K562 (cell line): Measurements from ENCODE around the gene NDOR1. TPM values are rescaled to one million over a fixed set of nuclear protein-coding genes. Genes with fewer than 3 reads are reported as not detected.

Experiments
- ARID4B ChIP-seq: sonication (generic); formaldehyde crosslinking; IDR thresholded peaks from 2 replicates; pipeline ENCODE4 v1.8.0; 2022; ENCODE audit warnings: mild to moderate bottlenecking, missing genetic modification reagents
- ATF1 ChIP-seq, 2 experiments: fragments of 450-650 bp in 1 of 2; IDR thresholded peaks; 2 replicates each; pipeline ENCODE4 v1.6.1; 2016; ENCODE audit warnings: missing compliant biosample characterization in 1 of 2, missing genetic modification characterization in 1 of 2
- ATF7 ChIP-seq: fragments of 450-650 bp; IDR thresholded peaks from 2 replicates; pipeline ENCODE4 v1.7.1; 2014; ENCODE audit warnings: mild to moderate bottlenecking, moderate library complexity
- CBX3 ChIP-seq, 2 experiments: IDR thresholded peaks; 1 replicate in 1 of 2; 2 replicates in 1 of 2; pipeline ENCODE4 v1.6.1; 2012; ENCODE audit warnings: inconsistent platforms in 2 of 2, low read length in 2 of 2, borderline replicate concordance in 1 of 2, control low read depth in 1 of 2
- CC2D1A ChIP-seq: fragments of 450-650 bp; IDR thresholded peaks from 2 replicates; pipeline ENCODE4 v1.6.1; 2017; ENCODE audit warnings: mild to moderate bottlenecking
- CEBPB ChIP-seq: fragments of 450-650 bp; IDR thresholded peaks from 2 replicates; pipeline ENCODE4 v1.6.1; 2016; ENCODE audit warnings: missing genetic modification characterization, missing compliant biosample characterization
- CTBP1 ChIP-seq: fragments of 450-650 bp; IDR thresholded peaks from 2 replicates; pipeline ENCODE4 v1.6.1; 2016; ENCODE audit warnings: borderline replicate concordance
- ESRRB ChIP-seq: fragments of 250-450 bp; sonication (Bioruptor Pico); IDR thresholded peaks from 2 replicates; pipeline ENCODE4 v1.5.0; 2020; ENCODE audit warnings: mild to moderate bottlenecking, moderate library complexity, borderline replicate concordance
- HMGXB4 ChIP-seq: sonication (generic); formaldehyde crosslinking; IDR thresholded peaks from 2 replicates; pipeline ENCODE4 v1.8.1; 2023; ENCODE audit warnings: mild to moderate bottlenecking, missing genetic modification reagents
- KDM1A ChIP-seq, 2 experiments: fragments of 450-650 bp; IDR thresholded peaks; 2 replicates each; pipeline ENCODE4 v1.6.1; 2016; ENCODE audit warnings: mild to moderate bottlenecking in 2 of 2
- MIER1 ChIP-seq: fragments of 450-650 bp; IDR thresholded peaks from 2 replicates; pipeline ENCODE4 v1.6.1; 2016; ENCODE audit warnings: antibody characterized with exemption, mild to moderate bottlenecking, low read depth
- NEUROD1 ChIP-seq: fragments of 150-350 bp; IDR thresholded peaks from 2 replicates; pipeline ENCODE4 v1.6.1; 2014; ENCODE audit warnings: borderline replicate concordance, low read length, low read depth; ENCODE audit not compliant: partially characterized antibody
- OTX1 ChIP-seq: fragments of 450-650 bp; formaldehyde crosslinking; IDR thresholded peaks from 2 replicates; pipeline ENCODE4 v1.4.0; 2022; ENCODE audit warnings: mild to moderate bottlenecking
- RCOR1 ChIP-seq, 2 experiments: IDR thresholded peaks; 2 replicates each; pipeline ENCODE4 v1.6.1; 2012; ENCODE audit warnings: low read depth in 2 of 2, low read length in 2 of 2, borderline replicate concordance in 1 of 2, improper control_type of control experiment in 1 of 2
- THAP7 ChIP-seq: fragments of 250-450 bp; sonication (Bioruptor Pico); IDR thresholded peaks from 2 replicates; pipeline ENCODE4 v1.5.0; 2021
- ZNF518B ChIP-seq: fragments of 250-450 bp; sonication (Bioruptor Pico); IDR thresholded peaks from 2 replicates; pipeline ENCODE4 v1.5.0; 2021; ENCODE audit warnings: mild to moderate bottlenecking, moderate library complexity
- ZNF699 ChIP-seq: fragments of 250-450 bp; sonication (Bioruptor Pico); IDR thresholded peaks from 2 replicates; pipeline ENCODE4 v1.8.0; 2021; ENCODE audit warnings: mild to moderate bottlenecking, moderate library complexity; ENCODE audit not compliant: insufficient replicate concordance
- polyA plus RNA-seq, 8 experiments: library from polyadenylated mRNA; depleted of rRNA in 4 of 8; stranded (reverse) in 5 of 8; unstranded in 3 of 8; fragments of >200 nt; fragmentation: Nextera tagmentation in 2 of 8; fragmentation: Illumina TruSeq in 1 of 8; extraction: Ambion mirVana in 2 of 8; extraction: Trizol in 1 of 8; gene quantifications; 2 replicates each; pipeline versions ENCODE4 v1.2.1 to v1.2.3, GENCODE V29; 2011 to 2014; ENCODE audit warnings: inconsistent platforms in 1 of 8, missing spikeins in 1 of 8
- total RNA-seq, 7 experiments: library from RNA; depleted of rRNA in 6 of 7; stranded (reverse); fragments of >200 nt in 6 of 7; fragmentation: Illumina TruSeq in 2 of 7; extraction: Trizol in 2 of 7; gene quantifications; 2 replicates each; pipeline versions ENCODE4 v1.2.1 to v1.2.3, GENCODE V29; 2011 to 2021; ENCODE audit warnings: low replicate concordance in 1 of 7

Gene NDOR1
- total and polyA plus RNA-seq, 9 of the 15 experiments (the other 6 are each of a cell fraction or from before 2014, with no cell fraction given) = 0.06 to 36.9 (median 6.9) TPM

- TF ChIP-seq ARID4B (CRISPR knock-in tag) (no peak), ESRRB (CRISPR knock-in tag) (no peak), NEUROD1 (no peak), ZNF699 (CRISPR knock-in tag) (peak; percentile 9), THAP7 (CRISPR knock-in tag) (no peak), CC2D1A (no peak), HMGXB4 (CRISPR knock-in tag) (no peak), ATF1 (CRISPR knock-in tag; IDR thresholded peaks at IDR 0.05) (no peak), ATF1 (tag; IDR thresholded peaks at IDR 0.05) (no peak), KDM1A (IDR thresholded peaks at IDR 0.05) (peak in 1 of 2 experiments; percentile 31; a peak in 1 of 4 replicates), MIER1 (no peak), ZNF518B (CRISPR knock-in tag) (no peak), CTBP1 (peak; percentile 68), OTX1 (no peak), CEBPB (no peak), ATF7 (no peak), RCOR1 (IDR thresholded peaks at IDR 0.05; ENCODE audit: borderline replicate concordance in 1 of 2, low read depth in 2 of 2, low read length in 2 of 2) (peak in 1 of 2 experiments; percentile 49; a peak in 1 of 4 replicates), CBX3 (IDR thresholded peaks at IDR 0.05; ENCODE audit: borderline replicate concordance in 1 of 2, low read length in 2 of 2) (0 out of 3 replicates have a peak, but pooled peaks of 1 of the 2 experiments have one; percentile 28)
Measured at GRCh38 chr9:137176302-137177182, 29.0 kb upstream of the NDOR1 start (continued).
